NT2/D1 (cell line): Measurements from ENCODE around the gene MRC2.
"Not testable (repeated sequence)": the region's sequence is repeated elsewhere in the genome, so short reads cannot be mapped to it uniquely, and the experiment has no call there.

Experiments
- DNase-seq: peaks from one replicate; pipeline ENCODE4 v3.0.0-alpha.2; 2011; ENCODE audit warnings: low read depth, low spot score
- H3K27me3 ChIP-seq: 2 replicates; pipeline ENCODE4 v1.6.0; 2011; ENCODE audit warnings: mild to moderate bottlenecking; ENCODE audit not compliant: insufficient read length, insufficient read depth
- H3K36me3 ChIP-seq: 2 replicates; pipeline ENCODE4 v1.6.1; 2011; ENCODE audit warnings: mild to moderate bottlenecking, low read length, mixed read lengths; ENCODE audit not compliant: insufficient read depth, insufficient read length
- H3K4me1 ChIP-seq: 2 replicates; pipeline ENCODE4 v1.5.1; 2011; ENCODE audit not compliant: insufficient read depth, insufficient read length
- H3K4me3 ChIP-seq: 2 replicates; pipeline ENCODE4 v1.5.1; 2011; ENCODE audit warnings: low read depth; ENCODE audit not compliant: insufficient read length
- H3K9ac ChIP-seq: 2 replicates; pipeline ENCODE4 v1.6.0; 2011; ENCODE audit warnings: low read depth; ENCODE audit not compliant: insufficient read length
- H3K9me3 ChIP-seq: 2 replicates; pipeline ENCODE4 v1.5.1; 2011; ENCODE audit warnings: mild to moderate bottlenecking, low read length; ENCODE audit not compliant: insufficient read depth
- SUZ12 ChIP-seq: IDR thresholded peaks from 2 replicates; pipeline ENCODE4 v1.6.1; 2011; ENCODE audit not compliant: insufficient read length, insufficient read depth; ENCODE audit errors: extremely low read depth
- YY1 ChIP-seq: IDR thresholded peaks from 2 replicates; pipeline ENCODE4 v1.6.1; 2011; ENCODE audit not compliant: insufficient read length, insufficient read depth
- ZNF274 ChIP-seq: IDR thresholded peaks from 2 replicates; pipeline ENCODE4 v1.6.1; 2011; ENCODE audit warnings: mild to moderate bottlenecking, low read depth, low read length

MRC2 gene

DNA sequence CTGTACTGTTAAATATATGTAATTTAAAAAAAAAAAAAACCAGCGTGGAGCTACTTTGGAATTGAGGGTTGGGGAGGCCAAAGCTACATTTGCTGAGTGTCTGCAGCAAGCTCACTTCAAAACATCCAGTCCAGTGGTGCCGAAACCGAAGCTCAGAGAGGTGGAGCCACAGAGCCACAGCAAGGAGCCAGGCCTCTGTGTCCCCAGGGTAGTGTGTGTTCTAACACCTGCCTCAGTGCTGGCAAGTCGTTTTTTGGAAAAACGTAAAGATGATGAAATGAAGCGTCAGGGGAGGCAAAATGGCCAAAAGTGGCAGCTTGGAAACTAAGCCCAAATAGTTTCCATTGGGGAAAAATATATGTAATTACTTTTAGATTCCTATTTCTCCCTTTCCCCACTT is 36.1 kb upstream of the MRC2 start:
- H3K27me3 ChIP-seq: no peaks in the 10 kb centered on the region
- no peak overlapping the region for H3K9ac ChIP-seq
- H3K9me3 ChIP-seq: peaks cover 5% of the 10 kb centered on the region; the same call in 1 of the 2 replicates
- H3K4me1 ChIP-seq: no peaks in the 10 kb centered on the region
- DNase-seq: no peak
- H3K36me3 ChIP-seq: peaks cover 59% of the 10 kb centered on the region
- TF ChIP-seq SUZ12 (no peak), ZNF274 (no peak), YY1 (no peak)
- no peak overlapping the region for H3K4me3 ChIP-seq

DNA sequence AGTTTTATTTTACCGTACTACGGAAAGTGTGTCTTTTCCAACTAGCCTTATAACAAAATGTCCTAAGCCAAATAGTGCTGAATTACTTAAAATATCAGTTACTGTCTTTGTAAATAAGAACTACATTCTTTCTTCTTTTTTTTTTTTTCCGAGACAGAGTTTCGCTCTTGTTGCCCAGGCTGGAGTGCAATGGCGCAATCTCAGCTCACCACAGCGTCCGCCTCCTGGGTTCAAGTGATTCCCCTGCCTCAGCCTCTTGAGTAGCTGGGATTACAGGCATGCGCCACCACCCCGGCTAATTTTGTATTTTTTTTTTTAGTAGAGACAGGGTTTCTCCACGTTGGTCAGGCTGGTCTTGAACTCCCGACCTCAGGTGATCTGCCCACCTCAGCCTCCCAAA is 35.6 kb upstream of the MRC2 start:
- not testable (repeated sequence) for H3K9ac ChIP-seq, H3K9me3 ChIP-seq, H3K4me1 ChIP-seq, H3K4me3 ChIP-seq, H3K27me3 ChIP-seq, DNase-seq
- H3K36me3 ChIP-seq: peaks cover 62% of the 10 kb centered on the region

DNA sequence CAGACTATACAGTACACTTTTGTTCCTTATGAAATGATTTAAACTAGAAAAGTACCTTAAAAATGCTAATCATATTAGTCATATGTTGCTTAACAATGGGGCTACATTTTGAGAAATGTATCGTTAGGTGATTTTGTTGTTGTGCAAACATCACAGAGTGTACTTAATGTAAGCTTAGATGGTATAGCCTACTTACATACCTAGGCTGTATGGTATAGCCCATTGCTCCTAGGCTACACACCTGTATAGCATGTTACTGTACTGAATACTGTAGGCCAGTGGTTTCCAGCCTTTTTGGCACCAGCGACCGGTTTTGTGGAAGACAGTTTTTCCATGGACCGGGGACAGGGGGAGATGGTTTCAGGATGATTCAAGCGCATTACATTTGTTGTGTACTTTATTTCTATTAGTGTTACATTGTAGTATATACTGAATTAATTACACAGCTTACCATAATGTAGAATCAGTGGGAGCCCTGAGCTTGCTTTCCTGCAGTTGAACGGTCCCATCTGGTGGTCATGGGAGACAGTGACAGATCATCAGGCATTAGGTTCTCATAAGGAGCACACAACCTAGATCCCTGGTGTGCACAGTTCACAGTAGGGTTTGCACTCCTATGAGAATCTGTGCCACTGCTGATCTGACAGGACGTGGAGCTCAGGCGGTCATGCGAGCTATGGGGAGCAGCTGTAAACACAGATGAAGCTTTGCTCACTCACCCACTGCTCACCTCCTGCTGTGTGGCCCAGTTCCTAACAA is 35.0 kb upstream of the MRC2 start:
- H3K4me3 ChIP-seq: no peak overlapping the region
- H3K9me3 ChIP-seq: peaks cover 13% of the 10 kb centered on the region
- TF ChIP-seq SUZ12: no peak
- no peak for TF ChIP-seq YY1
- no peak for TF ChIP-seq ZNF274
- DNase-seq: no peak
- H3K27me3 ChIP-seq: no peaks in the 10 kb centered on the region
- no peak overlapping the region for H3K9ac ChIP-seq
- H3K4me1 ChIP-seq: no peaks in the 10 kb centered on the region
- H3K36me3 ChIP-seq: peaks cover 64% of the 10 kb centered on the region

DNA sequence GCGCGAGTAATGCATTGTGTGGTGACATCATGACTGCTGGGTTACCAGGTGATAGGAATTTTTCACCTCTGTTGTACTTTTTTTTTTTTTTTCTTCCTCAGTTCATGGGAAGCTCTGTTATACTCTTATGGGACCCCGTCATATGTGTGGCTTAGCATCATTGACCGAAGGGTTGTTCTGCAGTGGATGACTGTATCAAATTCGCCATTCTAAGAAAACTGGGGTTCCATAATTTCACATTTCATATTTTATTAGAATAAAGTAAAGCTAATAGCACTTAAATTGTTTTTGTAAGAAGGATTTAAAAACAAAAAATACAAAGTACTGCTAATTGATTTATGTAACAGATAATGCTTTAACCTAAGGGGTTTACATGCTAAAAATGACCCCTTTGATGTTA is 32.0 kb upstream of the MRC2 start:
- Histone ChIP-seq H3K4me1 (no peaks in the 10 kb centered on the region), H3K4me3 (no peak overlapping the region), H3K9me3 (peaks cover 13% of the 10 kb centered on the region), H3K27me3 (no peaks in the 10 kb centered on the region), H3K9ac (no peak overlapping the region), H3K36me3 (peaks cover 66% of the 10 kb centered on the region)
- no peak for TF ChIP-seq SUZ12
- TF ChIP-seq ZNF274: no peak
- no peak for TF ChIP-seq YY1
- DNase-seq: no peak

GRCh38 chr17:62596662-62597061 is 30.8 kb upstream of the MRC2 start:
- Histone ChIP-seq H3K27me3 (no peaks in the 10 kb centered on the region), H3K9ac (no peak overlapping the region), H3K9me3 (peaks cover 13% of the 10 kb centered on the region), H3K36me3 (peaks cover 75% of the 10 kb centered on the region), H3K4me3 (no peak overlapping the region), H3K4me1 (no peaks in the 10 kb centered on the region)
- no peak for DNase-seq
- TF ChIP-seq ZNF274: no peak
- TF ChIP-seq SUZ12: no peak
- TF ChIP-seq YY1: no peak

DNA sequence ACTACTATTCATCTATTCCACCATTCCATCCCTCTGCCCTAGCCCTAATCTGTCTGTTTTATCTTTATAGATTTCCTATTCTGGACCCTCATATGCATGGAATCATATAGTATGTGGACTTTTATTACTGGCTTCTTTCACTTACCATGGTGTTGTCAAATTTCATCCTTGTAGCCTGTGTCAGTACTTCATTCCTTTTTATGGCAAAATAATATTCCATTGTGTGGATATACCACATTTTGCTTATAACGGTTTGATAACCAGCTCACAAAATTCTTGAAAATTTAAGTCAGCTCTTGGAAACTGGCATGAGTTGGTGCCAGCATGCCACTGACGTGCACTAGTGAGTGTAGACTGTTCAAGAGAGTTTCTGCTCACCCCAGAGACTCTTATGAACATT is 30.3 kb upstream of the MRC2 start:
- Histone ChIP-seq H3K36me3 (peaks cover 78% of the 10 kb centered on the region), H3K9ac (no peak overlapping the region), H3K27me3 (no peaks in the 10 kb centered on the region), H3K9me3 (peaks cover 13% of the 10 kb centered on the region), H3K4me1 (no peaks in the 10 kb centered on the region), H3K4me3 (no peak overlapping the region)
- TF ChIP-seq SUZ12 (no peak), YY1 (no peak), ZNF274 (no peak)
- no peak for DNase-seq

- no peak overlapping the region for H3K9ac ChIP-seq
- no peak overlapping the region for H3K4me3 ChIP-seq
- no peaks in the 10 kb centered on the region for H3K27me3 ChIP-seq
- TF ChIP-seq YY1: no peak
- no peak for TF ChIP-seq SUZ12
- TF ChIP-seq ZNF274: no peak
- H3K9me3 ChIP-seq: peaks cover 13% of the 10 kb centered on the region
- peaks cover 79% of the 10 kb centered on the region for H3K36me3 ChIP-seq
- H3K4me1 ChIP-seq: no peaks in the 10 kb centered on the region
- DNase-seq: no peak
These were observed 29.6 kb upstream of the MRC2 start for GRCh38 chr17:62597920-62598319.

DNA sequence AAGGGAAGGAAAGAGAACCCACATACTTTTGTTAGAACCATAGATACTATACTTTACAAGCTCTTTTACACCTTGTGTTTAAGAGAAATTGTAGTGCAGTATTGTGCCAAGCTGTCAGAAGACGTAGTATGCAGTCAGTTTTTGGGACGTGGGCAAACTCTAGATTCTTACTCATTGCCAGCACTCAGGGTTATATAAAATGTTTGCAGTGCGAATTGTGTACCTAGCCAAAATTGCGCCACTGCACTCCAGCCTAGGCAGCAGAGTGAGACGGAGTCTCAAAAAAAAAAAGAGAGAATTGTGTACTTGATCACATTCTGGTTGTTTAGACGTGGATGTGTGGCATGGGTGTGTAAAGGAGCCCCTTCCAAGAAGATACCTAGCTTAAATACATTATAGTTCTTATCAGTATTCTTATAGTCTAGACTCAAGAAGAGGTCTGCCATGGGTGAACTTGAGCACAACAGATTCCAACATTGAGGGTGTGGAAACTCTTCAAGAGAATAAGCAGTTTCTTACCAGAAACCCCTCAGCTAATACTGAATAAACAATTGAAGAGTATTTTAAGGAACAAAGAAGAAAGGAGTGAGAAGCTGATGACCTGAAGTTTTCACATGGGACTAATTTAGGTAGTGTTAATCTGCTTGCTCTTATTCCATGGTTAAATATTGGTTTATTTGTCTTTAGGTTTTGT is 27.4 kb upstream of the MRC2 start:
- no peak for DNase-seq
- H3K9me3 ChIP-seq: peaks cover 13% of the 10 kb centered on the region
- no peak for TF ChIP-seq YY1
- TF ChIP-seq ZNF274: no peak
- TF ChIP-seq SUZ12: no peak
- peaks cover 79% of the 10 kb centered on the region for H3K36me3 ChIP-seq
- no peak overlapping the region for H3K4me3 ChIP-seq
- no peaks in the 10 kb centered on the region for H3K27me3 ChIP-seq
- no peak overlapping the region for H3K9ac ChIP-seq
- no peaks in the 10 kb centered on the region for H3K4me1 ChIP-seq
